Upper lobe of left lung (tissue), 6 donors: ENCODE measurements around the gene PTGER1. TPM values are rescaled to one million over a fixed set of nuclear protein-coding genes. Genes with fewer than 3 reads are reported as not detected.

ENCODE experiments used
- ATAC-seq, 2 donors: fragments of 200-7000 bp; cut with Tn5 transposase; one replicate each; pipeline ENCODE4 v1.9.1; 2022; ENCODE audit warnings: mild to moderate bottlenecking in 2 of 2, moderate library complexity in 2 of 2; ENCODE audit not compliant: low FRiP score in 2 of 2
- DNase-seq, 2 donors: peaks; one replicate each; pipeline ENCODE4 v3.0.0-alpha.2; 2019 to 2020
- H3K27ac ChIP-seq, 4 donors: fragments of 200-600 bp; sonication (generic); one replicate each; pipeline ENCODE4 v1.5.1; 2016 to 2019
- H3K27me3 ChIP-seq, 4 donors: fragments of 200-600 bp; sonication (generic); one replicate each; pipeline ENCODE4 v1.5.1; 2017 to 2019
- H3K36me3 ChIP-seq, 4 donors: fragments of 200-600 bp; sonication (generic); one replicate each; pipeline ENCODE4 v1.5.1; 2016 to 2019
- H3K4me1 ChIP-seq, 4 donors: fragments of 200-600 bp; sonication (generic); one replicate each; pipeline ENCODE4 v1.5.1; 2018 to 2019
- H3K4me3 ChIP-seq, 4 donors: fragments of 200-600 bp; sonication (generic); one replicate each; pipeline ENCODE4 v1.5.1; 2017 to 2019; ENCODE audit warnings: mild to moderate bottlenecking in 2 of 4, moderate library complexity in 1 of 4
- H3K9me3 ChIP-seq, 4 donors: fragments of 200-600 bp; sonication (generic); one replicate each; pipeline ENCODE4 v1.5.1; 2018 to 2019
- EP300 ChIP-seq, 4 donors: sonication (generic); formaldehyde crosslinking; IDR thresholded peaks; one replicate each; pipeline ENCODE4 v1.5.1; 2017; ENCODE audit warnings: antibody characterized with exemption in 4 of 4, control low read depth in 2 of 4
- POLR2A ChIP-seq, 4 donors: fragments of 450-650 bp; IDR thresholded peaks; one replicate each; pipeline ENCODE4 v1.5.1; 2016 to 2017; ENCODE audit warnings: antibody characterized with exemption in 4 of 4, mild to moderate bottlenecking in 2 of 4
- POLR2AphosphoS5 ChIP-seq, 2 donors: sonication (generic); formaldehyde crosslinking; IDR thresholded peaks; one replicate each; pipeline ENCODE4 v1.5.1; 2017; ENCODE audit warnings: antibody characterized with exemption in 2 of 2
- WGBS, 2 donors: methylation state at CpG; one replicate each; pipeline ENCODE4 v1.1.5; 2017 to 2018; 5-methylcytosine and 5-hydroxymethylcytosine counted together
- total RNA-seq, 6 donors: library from RNA; depleted of rRNA in 4 of 6; stranded (reverse); fragments of >200 nt in 4 of 6; gene quantifications; one replicate each; pipeline versions ENCODE4 v1.1.0 to v1.2.1, GENCODE V29; 2016 to 2021
- TF ChIP-seq, protein P1 (sequence below), 6 experiments: fragments of 450-650 bp in 4 of 6; fragments of 200-600 bp in 2 of 6; sonication (generic) in 2 of 6; IDR thresholded peaks; one replicate each; pipeline ENCODE4 v1.5.1; 2016 to 2019; ENCODE audit warnings: antibody characterized with exemption in 6 of 6
- donor health status: DM: no; HTN: no; CAD: no; lungs with moderate emphysema.
- donor health status: DM: no; HTN: yes; CAD: no; lungs with severe emphysema.

Gene PTGER1
- total RNA-seq, 6 donors from 2014 or later, result 0.59 to 3.9 (median 1.7) TPM; not detected in 3

DNA sequence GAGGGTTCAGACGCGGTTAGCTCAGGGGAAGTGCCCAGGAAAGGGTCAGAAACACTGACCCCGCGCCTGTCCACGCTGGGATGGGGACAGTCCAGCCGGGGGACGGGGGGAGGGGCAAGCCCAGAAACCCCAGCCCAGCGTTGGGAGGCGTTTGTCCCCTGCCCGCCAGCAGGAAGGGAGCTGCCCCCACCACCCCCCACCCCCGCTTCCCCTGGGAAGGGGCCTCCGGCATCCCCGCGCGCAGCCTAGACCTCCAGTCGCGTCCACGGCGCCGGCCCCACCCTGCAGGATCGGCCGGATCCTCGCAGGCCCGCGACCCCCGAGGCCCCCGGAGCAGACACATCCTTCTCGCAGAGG is 20.5 kb upstream of the PTGER1 start:
- no peak for DNase-seq
- H3K27me3 ChIP-seq, result no peaks in the 10 kb centered on the region
- TF ChIP-seq POLR2AphosphoS5 (IDR thresholded peaks at IDR 0.05) (no peak), POLR2A (IDR thresholded peaks at IDR 0.05) (no peak), EP300 (IDR thresholded peaks at IDR 0.05) (no peak)
- TF ChIP-seq, protein P1, sequence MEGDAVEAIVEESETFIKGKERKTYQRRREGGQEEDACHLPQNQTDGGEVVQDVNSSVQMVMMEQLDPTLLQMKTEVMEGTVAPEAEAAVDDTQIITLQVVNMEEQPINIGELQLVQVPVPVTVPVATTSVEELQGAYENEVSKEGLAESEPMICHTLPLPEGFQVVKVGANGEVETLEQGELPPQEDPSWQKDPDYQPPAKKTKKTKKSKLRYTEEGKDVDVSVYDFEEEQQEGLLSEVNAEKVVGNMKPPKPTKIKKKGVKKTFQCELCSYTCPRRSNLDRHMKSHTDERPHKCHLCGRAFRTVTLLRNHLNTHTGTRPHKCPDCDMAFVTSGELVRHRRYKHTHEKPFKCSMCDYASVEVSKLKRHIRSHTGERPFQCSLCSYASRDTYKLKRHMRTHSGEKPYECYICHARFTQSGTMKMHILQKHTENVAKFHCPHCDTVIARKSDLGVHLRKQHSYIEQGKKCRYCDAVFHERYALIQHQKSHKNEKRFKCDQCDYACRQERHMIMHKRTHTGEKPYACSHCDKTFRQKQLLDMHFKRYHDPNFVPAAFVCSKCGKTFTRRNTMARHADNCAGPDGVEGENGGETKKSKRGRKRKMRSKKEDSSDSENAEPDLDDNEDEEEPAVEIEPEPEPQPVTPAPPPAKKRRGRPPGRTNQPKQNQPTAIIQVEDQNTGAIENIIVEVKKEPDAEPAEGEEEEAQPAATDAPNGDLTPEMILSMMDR (IDR thresholded peaks at IDR 0.05), result no peak
- 0% methylated on average over 2 to 6 of the region's 28 CpGs for WGBS, 2 donors
- peak overlapping the region; percentile 86 to 89 (median 88) for H3K27ac ChIP-seq
- H3K4me3 ChIP-seq, result peak overlapping the region; percentile 86 to 98 (median 94)
- ATAC-seq, result peak in 1 of 2 donors; percentile 0
- no peaks in the 10 kb centered on the region for H3K9me3 ChIP-seq
- peaks cover 30 to 45% (median 33%) of the 10 kb centered on the region in 4 donors for H3K4me1 ChIP-seq
- H3K36me3 ChIP-seq, result peaks cover 0 to 14% (median 8%) of the 10 kb centered on the region in 4 donors

DNA sequence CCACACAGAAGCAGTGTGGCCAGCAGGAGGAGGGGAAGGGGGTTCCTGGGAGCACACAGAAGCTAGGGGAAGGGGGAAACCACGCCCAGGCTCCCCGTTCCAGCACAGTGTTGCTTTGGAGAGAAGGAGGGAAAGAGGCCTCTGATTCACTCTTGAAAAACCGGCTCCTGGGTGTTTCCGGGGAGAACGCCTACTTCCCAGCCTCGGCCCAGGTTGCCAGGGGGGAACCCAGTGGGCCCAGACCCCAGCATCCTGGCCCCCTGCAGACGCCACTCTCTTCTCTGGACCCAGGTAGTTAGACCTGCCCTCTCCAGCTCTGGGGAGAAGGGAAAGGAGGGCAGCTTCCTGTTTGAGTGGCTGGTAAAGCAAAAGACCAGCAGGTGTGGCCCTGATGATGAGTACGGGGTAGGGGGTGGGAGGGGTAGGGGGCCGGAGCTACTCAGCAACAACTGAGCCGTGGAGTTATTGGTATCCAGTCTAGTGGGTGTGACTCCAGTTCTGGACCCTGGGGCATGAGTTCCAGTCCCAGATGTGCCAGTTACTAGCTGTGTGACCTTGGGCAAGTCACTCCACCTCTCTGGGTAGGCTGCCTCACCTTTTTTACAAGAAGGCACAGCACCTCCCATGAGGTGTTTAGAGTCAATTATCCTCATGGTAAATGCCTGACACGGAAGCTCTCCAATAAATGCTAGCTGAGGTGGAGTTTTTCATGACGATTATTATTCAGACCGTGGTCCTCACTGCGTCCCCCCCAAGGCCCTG is 19.9 kb upstream of the PTGER1 start:
- TF ChIP-seq POLR2A (IDR thresholded peaks at IDR 0.05), result no peak
- TF ChIP-seq POLR2AphosphoS5 (IDR thresholded peaks at IDR 0.05), result no peak
- TF ChIP-seq, protein P1 (IDR thresholded peaks at IDR 0.05), result no peak
- TF ChIP-seq EP300 (IDR thresholded peaks at IDR 0.05), result no peak
- H3K4me1 ChIP-seq, result peaks cover 30 to 45% (median 33%) of the 10 kb centered on the region in 4 donors
- DNase-seq (peak in 1 of 2 donors; percentile 59), ATAC-seq (no peak)
- 16 to 18% methylated on average over 11 to 14 of the region's 14 CpGs for WGBS, 2 donors
- H3K9me3 ChIP-seq, result no peaks in the 10 kb centered on the region
- H3K4me3 ChIP-seq, result peak overlapping the region; percentile 86 to 98 (median 94)
- peak overlapping the region; percentile 86 to 89 (median 88) for H3K27ac ChIP-seq
- peaks cover 3 to 19% (median 9%) of the 10 kb centered on the region in 4 donors for H3K36me3 ChIP-seq
- no peaks in the 10 kb centered on the region for H3K27me3 ChIP-seq

DNA sequence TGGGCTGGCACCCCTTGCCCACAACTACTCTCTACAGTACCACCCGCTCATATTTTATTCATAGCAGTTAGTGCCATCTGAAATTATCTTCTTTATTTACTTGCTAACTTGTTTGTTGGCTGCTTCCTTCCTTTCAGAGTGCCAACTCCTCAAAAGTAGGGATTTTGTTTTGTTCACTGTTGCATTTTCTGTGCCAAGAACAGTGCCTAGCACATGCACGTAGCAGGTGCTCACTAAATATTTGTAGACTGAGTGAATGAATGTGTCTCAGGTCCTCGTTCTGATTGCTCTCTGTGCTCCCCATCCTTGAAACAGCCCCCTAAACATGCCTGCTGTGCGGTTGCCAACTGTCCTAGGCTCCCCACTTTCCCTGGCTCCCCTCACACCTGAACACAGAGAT is 19.3 kb upstream of the PTGER1 start:
- Histone ChIP-seq H3K27me3 (no peaks in the 10 kb centered on the region), H3K9me3 (no peaks in the 10 kb centered on the region), H3K4me3 (peak overlapping the region in 3 of 4 donors; percentile 86 to 98 (median 93)), H3K36me3 (peaks cover 3 to 24% (median 12%) of the 10 kb centered on the region in 4 donors), H3K27ac (peak overlapping the region; percentile 86 to 89 (median 88)), H3K4me1 (peaks cover 30 to 45% (median 33%) of the 10 kb centered on the region in 4 donors)
- TF ChIP-seq EP300 (IDR thresholded peaks at IDR 0.05), result no peak
- no peak for TF ChIP-seq POLR2AphosphoS5 (IDR thresholded peaks at IDR 0.05)
- no peak for DNase-seq
- 50 to 58% methylated on average over 4 of the region's 4 CpGs for WGBS, 2 donors
- no peak for ATAC-seq

DNA sequence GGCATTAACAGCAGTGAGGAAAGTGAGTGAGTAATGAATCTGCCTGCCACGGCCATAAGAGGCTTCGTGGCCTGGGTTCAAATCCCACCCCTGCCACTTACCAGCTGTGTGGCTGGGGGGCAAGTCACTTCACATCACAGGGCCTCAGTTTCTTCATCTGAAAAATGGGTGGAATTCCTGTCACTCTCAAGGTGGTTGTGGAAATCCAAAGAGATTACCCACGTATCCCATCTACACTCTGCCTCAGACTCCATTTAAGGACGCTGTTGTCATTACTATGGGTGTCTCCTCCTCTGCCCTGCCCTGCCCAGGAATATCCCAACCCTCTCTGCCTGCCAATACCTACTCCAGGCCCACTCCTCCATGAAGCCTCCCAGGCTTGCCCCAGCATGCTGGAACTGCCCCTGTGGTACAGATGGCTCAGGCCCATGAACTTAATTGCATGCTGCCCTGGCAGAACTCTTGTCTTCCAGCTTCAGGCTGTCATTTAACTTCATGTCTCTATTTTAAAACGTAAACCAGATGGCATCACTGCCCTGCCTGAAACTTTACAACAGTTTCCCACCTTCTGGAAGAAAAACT is 17.7 kb upstream of the PTGER1 start:
- Histone ChIP-seq H3K36me3 (peaks cover 6 to 35% (median 26%) of the 10 kb centered on the region in 4 donors), H3K4me1 (peaks cover 27 to 39% (median 29%) of the 10 kb centered on the region in 4 donors), H3K27me3 (no peaks in the 10 kb centered on the region), H3K4me3 (no peak overlapping the region), H3K27ac (no peak overlapping the region), H3K9me3 (no peaks in the 10 kb centered on the region)
- TF ChIP-seq, protein P1 (IDR thresholded peaks at IDR 0.05), result no peak
- no peak for TF ChIP-seq POLR2A (IDR thresholded peaks at IDR 0.05)
- TF ChIP-seq EP300 (IDR thresholded peaks at IDR 0.05), result no peak
- TF ChIP-seq POLR2AphosphoS5 (IDR thresholded peaks at IDR 0.05), result no peak
- 91 to 98% methylated on average over 5 of the region's 5 CpGs for whole genome bisulfite sequencing, 2 donors
- ATAC-seq, result no peak
- DNase-seq, result no peak

DNA sequence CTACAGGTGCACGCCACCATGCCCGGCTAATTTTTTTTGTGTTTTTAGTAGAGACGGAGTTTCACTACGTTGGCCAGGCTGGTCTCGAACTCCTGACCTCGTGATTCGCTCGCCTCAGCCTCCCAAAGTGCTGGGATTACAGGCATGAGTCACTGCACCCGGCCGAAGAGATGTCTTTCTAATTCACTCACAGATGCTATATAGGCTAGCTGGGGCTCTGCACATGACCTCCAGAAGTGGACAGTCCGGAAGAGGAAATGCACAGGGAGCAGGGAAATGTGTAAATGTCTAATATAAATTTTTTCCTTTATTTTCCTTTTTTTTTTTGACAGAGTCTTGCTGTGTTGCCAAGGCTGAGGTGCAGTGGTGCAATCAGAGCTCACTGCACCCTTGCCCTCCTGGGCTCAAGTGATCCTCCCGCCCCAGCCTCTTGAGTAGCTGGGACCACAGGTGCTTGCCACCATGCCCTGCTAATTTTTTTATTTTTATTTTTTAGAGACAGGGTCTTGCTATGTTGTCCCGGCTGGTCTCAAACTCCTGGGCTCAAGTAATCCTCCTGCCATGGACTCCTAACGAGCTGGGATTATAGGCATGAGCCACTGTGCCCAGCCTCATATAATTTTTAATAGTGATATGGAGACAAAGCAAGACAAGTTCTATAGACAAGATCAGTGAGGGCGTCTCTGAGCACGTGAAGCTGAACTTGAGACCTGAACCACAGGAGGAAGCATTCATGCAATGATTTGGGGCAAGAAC is 12.4 kb upstream of the PTGER1 start:
- Histone ChIP-seq H3K27me3 (no peaks in the 10 kb centered on the region), H3K27ac (no peak overlapping the region), H3K4me1 (no peaks in the 10 kb centered on the region), H3K4me3 (no peak overlapping the region), H3K36me3 (peaks cover 6 to 63% (median 40%) of the 10 kb centered on the region in 4 donors), H3K9me3 (no peaks in the 10 kb centered on the region)
- no peak for DNase-seq
- ATAC-seq, result no peak
- WGBS, 2 donors, result 96 to 97% methylated on average over 16 of the region's 16 CpGs
- TF ChIP-seq POLR2A (IDR thresholded peaks at IDR 0.05), result no peak
- TF ChIP-seq EP300 (IDR thresholded peaks at IDR 0.05), result no peak
- TF ChIP-seq, protein P1 (IDR thresholded peaks at IDR 0.05), result no peak
- no peak for TF ChIP-seq POLR2AphosphoS5 (IDR thresholded peaks at IDR 0.05)
